GM12878 (cell line): ENCODE data around the gene LIMA1. TPM values are rescaled to one million over a fixed set of nuclear protein-coding genes. Genes with fewer than 3 reads are reported as not detected.

Experiments
- ATAC-seq: fragments of 200-7000 bp; cut with Tn5 transposase; 3 replicates; pipeline ENCODE4 v1.9.1; 2020; ENCODE audit warnings: mild to moderate bottlenecking, moderate library complexity
- BruUV-seq: library from RNA; stranded (reverse); fragments of 400-500 nt; replicated peaks from 2 replicates; lab custom pipeline; 2021; lab: Mats Ljungman, UMichigan
- CTCF ChIA-PET: fragments of 300-600 bp; sonication (Branson Sonifier 250); formaldehyde crosslinking; extraction: SDS; loops from one replicate; lab custom pipeline; 2021; ENCODE audit warnings: inconsistent platforms; lab: Yijun Ruan, JAX
- POLR2A ChIA-PET: fragments of 350-600 bp; formaldehyde crosslinking; extraction: SDS; loops from one replicate; lab custom pipeline; 2021; ENCODE audit warnings: inconsistent platforms; lab: Charles Lee
- RAD21 ChIA-PET: fragments of 300-600 bp; sonication (Branson Sonifier 250); formaldehyde crosslinking; loops from one replicate; lab custom pipeline; 2023; ENCODE audit warnings: antibody characterized with exemption; ENCODE audit not compliant: unreplicated experiment; lab: Charles Lee
- SMC1A ChIA-PET: fragments of 300-600 bp; sonication (Branson Sonifier 250); formaldehyde crosslinking; loops from one replicate; lab custom pipeline; 2023; ENCODE audit not compliant: unreplicated experiment, uncharacterized antibody; lab: Charles Lee
- DNase-seq: peaks from one replicate; pipeline ENCODE4 v3.0.0-alpha.2; 2011; ENCODE audit warnings: low read depth, low spot score
- FAIRE-seq: peaks from 3 replicates; lab custom pipeline; 2011; peaks lifted over from hg19 to GRCh38; lab: Jason Lieb, UNC
- H2AFZ ChIP-seq: 2 replicates; pipeline ENCODE4 v1.6.0; 2011; ENCODE audit warnings: low read depth, low read length, control low read depth; ENCODE audit not compliant: control insufficient read depth
- H3K27ac ChIP-seq: 2 replicates; pipeline ENCODE4 v1.5.1; 2011; ENCODE audit warnings: control low read depth; ENCODE audit not compliant: control insufficient read depth, insufficient read depth
- H3K27me3 ChIP-seq, 2 experiments: replicated peaks in 1 of 2; 2 replicates each; pipeline versions ENCODE4 v1.6.0 to v1.6.1; 2011; ENCODE audit warnings: low read length in 1 of 2; ENCODE audit not compliant: control insufficient read depth in 2 of 2, insufficient read depth in 2 of 2
- H3K36me3 ChIP-seq, 2 experiments: 2 replicates each; pipeline ENCODE4 v1.5.1; 2011; ENCODE audit warnings: low read length in 1 of 2; ENCODE audit not compliant: control insufficient read depth in 2 of 2, insufficient read depth in 2 of 2
- H3K4me1 ChIP-seq: 2 replicates; pipeline ENCODE4 v1.6.1; 2011; ENCODE audit warnings: mild to moderate bottlenecking, low read length, moderate library complexity, mixed read lengths; ENCODE audit not compliant: control insufficient read depth, insufficient read depth
- H3K4me2 ChIP-seq: 2 replicates; pipeline ENCODE4 v1.6.0; 2011; ENCODE audit warnings: control low read depth; ENCODE audit not compliant: control insufficient read depth, insufficient read depth
- H3K4me3 ChIP-seq: fragments of 200-600 bp; sonication (generic); 2 replicates; pipeline ENCODE4 v1.5.1; 2016
- H3K79me2 ChIP-seq: 2 replicates; pipeline ENCODE4 v1.6.0; 2011; ENCODE audit warnings: low read length; ENCODE audit not compliant: control insufficient read depth, insufficient read depth
- H3K9ac ChIP-seq: 2 replicates; pipeline ENCODE4 v1.8.0; 2011; ENCODE audit warnings: low read length, control low read depth, mixed read lengths; ENCODE audit not compliant: control insufficient read depth, insufficient read depth
- H3K9me3 ChIP-seq: replicated peaks from 3 replicates; pipeline ENCODE4 v1.5.1; 2011; ENCODE audit warnings: mild to moderate bottlenecking, low read length; ENCODE audit not compliant: control insufficient read depth, insufficient read depth
- H4K20me1 ChIP-seq: 2 replicates; pipeline ENCODE4 v1.6.0; 2011; ENCODE audit not compliant: control insufficient read depth, insufficient read depth
- ASH2L ChIP-seq: fragments of 300-600, 200-600 bp; sonication (generic); IDR thresholded peaks from 2 replicates; pipeline ENCODE4 v1.6.1; 2017; ENCODE audit warnings: low read depth, mild to moderate bottlenecking, borderline replicate concordance
- BCL11A ChIP-seq: IDR thresholded peaks from 2 replicates; pipeline ENCODE4 v1.6.1; 2011; ENCODE audit warnings: low read depth, low read length
- BRCA1 ChIP-seq: IDR thresholded peaks from 2 replicates; pipeline ENCODE4 v1.6.1; 2011; ENCODE audit warnings: low read depth, low read length, improper control_type of control experiment
- CHD2 ChIP-seq: IDR thresholded peaks from 2 replicates; pipeline ENCODE4 v1.6.1; 2011; ENCODE audit warnings: low read depth, low read length, improper control_type of control experiment, borderline replicate concordance
- EGR1 ChIP-seq, 2 experiments: IDR thresholded peaks; 1 replicate in 1 of 2; 2 replicates in 1 of 2; pipeline ENCODE4 v1.6.1; 2011 to 2012; ENCODE audit warnings: low read depth in 2 of 2, low read length in 2 of 2, borderline replicate concordance in 1 of 2, mild to moderate bottlenecking in 1 of 2, moderate library complexity in 1 of 2
- EP300 ChIP-seq, 2 experiments: fragments of 150-350 bp in 1 of 2; IDR thresholded peaks; 2 replicates each; pipeline ENCODE4 v1.6.1; 2011 to 2012; ENCODE audit warnings: low read depth in 2 of 2, low read length in 2 of 2, borderline replicate concordance in 1 of 2, improper control_type of control experiment in 1 of 2, inconsistent platforms in 1 of 2; ENCODE audit not compliant: control insufficient read depth in 1 of 2
- MTA2 ChIP-seq: fragments of 450-650 bp; IDR thresholded peaks from 2 replicates; pipeline ENCODE4 v1.6.1; 2016; ENCODE audit warnings: low read depth, mild to moderate bottlenecking, moderate library complexity
- NBN ChIP-seq: fragments of 450-650 bp; IDR thresholded peaks from 2 replicates; pipeline ENCODE4 v1.6.1; 2016
- NR2C2 ChIP-seq: IDR thresholded peaks from 2 replicates; pipeline ENCODE4 v1.6.1; 2011; ENCODE audit warnings: borderline replicate concordance, low read depth; ENCODE audit not compliant: control insufficient read depth, insufficient read length
- NR2F1 ChIP-seq: fragments of 450-650 bp; conservative IDR thresholded peaks from 2 replicates; pipeline ENCODE4 v1.6.1; 2017; ENCODE audit warnings: mild to moderate bottlenecking
- POU2F2 ChIP-seq: IDR thresholded peaks from 3 replicates; pipeline ENCODE4 v1.6.1; 2011; ENCODE audit warnings: low read depth, mild to moderate bottlenecking, low read length, borderline replicate concordance
- RFX5 ChIP-seq: IDR thresholded peaks from 2 replicates; pipeline ENCODE4 v1.6.1; 2011; ENCODE audit warnings: low read depth, low read length, improper control_type of control experiment
- SMAD1 ChIP-seq: fragments of 450-650 bp; IDR thresholded peaks from 2 replicates; pipeline ENCODE4 v1.6.1; 2018; ENCODE audit warnings: mild to moderate bottlenecking, low read depth; ENCODE audit not compliant: partially characterized antibody
- ZNF207 ChIP-seq: fragments of 450-650 bp; IDR thresholded peaks from 2 replicates; pipeline ENCODE4 v1.6.1; 2014; ENCODE audit warnings: antibody characterized with exemption, mild to moderate bottlenecking, borderline replicate concordance
- WGBS: methylation state at CpG from one replicate; pipeline ENCODE4 v1.1.6; 2016; ENCODE audit warnings: low lambda C conversion rate; ENCODE audit not compliant: insufficient replicate concordance, insufficient coverage; ENCODE audit errors: missing lambda C conversion rate; 5-methylcytosine and 5-hydroxymethylcytosine counted together
- in situ Hi-C: fragments of 300-500 bp; cut with MboI; formaldehyde crosslinking; loops from 9 replicates; pipeline ENCODE4 v1.14.3; 2018; ENCODE audit warnings: mixed read lengths
- intact Hi-C: fragments of 100-400 bp; cut with micrococcal nuclease; formaldehyde crosslinking; loops from one replicate; pipeline ENCODE4 v1.14.2; 2022; ENCODE audit not compliant: unreplicated experiment
- polyA plus RNA-seq, 11 experiments: library from polyadenylated mRNA; depleted of rRNA in 4 of 11; unstranded in 6 of 11; stranded (reverse) in 5 of 11; fragments of >200 nt; fragmentation: Nextera tagmentation in 4 of 11; fragmentation: Illumina TruSeq in 1 of 11; extraction: Ambion mirVana in 4 of 11; extraction: Trizol in 1 of 11; gene quantifications; 1 replicate in 1 of 11; 2 replicates in 10 of 11; pipeline versions ENCODE4 v1.2.1 to v1.2.3, GENCODE V29; 2011 to 2016; ENCODE audit warnings: inconsistent platforms in 2 of 11, missing spikeins in 2 of 11, low read depth in 1 of 11
- total RNA-seq, 4 experiments: library from RNA; depleted of rRNA in 3 of 4; stranded (reverse); fragments of >200 nt in 3 of 4; fragmentation: Illumina TruSeq in 1 of 4; extraction: Trizol in 1 of 4; gene quantifications; 2 replicates each; pipeline versions ENCODE4 v1.2.1 to v1.2.3, GENCODE V29; 2013 to 2021
- TF ChIP-seq, protein P1 (sequence below): fragments of 450-650 bp; IDR thresholded peaks from 2 replicates; pipeline ENCODE4 v1.6.1; 2017; ENCODE audit warnings: mild to moderate bottlenecking, low read depth, inconsistent platforms; ENCODE audit not compliant: poor library complexity, severe bottlenecking
- TF ChIP-seq, protein P2 (sequence below): IDR thresholded peaks from 2 replicates; pipeline ENCODE4 v1.6.1; 2012; ENCODE audit warnings: low read depth, low read length, improper control_type of control experiment
- TF ChIP-seq, protein P3 (sequence below): IDR thresholded peaks from 2 replicates; pipeline ENCODE4 v1.6.1; 2011; ENCODE audit warnings: borderline replicate concordance, low read depth, mild to moderate bottlenecking, moderate library complexity, mixed read lengths, low read length; ENCODE audit not compliant: insufficient read depth; ENCODE audit errors: extremely low read length
- TF ChIP-seq, protein P4 (sequence below): fragments of 450-650 bp; IDR thresholded peaks from 2 replicates; pipeline ENCODE4 v1.6.1; 2017; ENCODE audit warnings: mild to moderate bottlenecking

Gene LIMA1
- total and polyA plus RNA-seq, 10 of the 15 experiments (the other 5 are each of a cell fraction or from before 2014, with no cell fraction given): 53.2 to 109 (median 60.8) TPM

DNA sequence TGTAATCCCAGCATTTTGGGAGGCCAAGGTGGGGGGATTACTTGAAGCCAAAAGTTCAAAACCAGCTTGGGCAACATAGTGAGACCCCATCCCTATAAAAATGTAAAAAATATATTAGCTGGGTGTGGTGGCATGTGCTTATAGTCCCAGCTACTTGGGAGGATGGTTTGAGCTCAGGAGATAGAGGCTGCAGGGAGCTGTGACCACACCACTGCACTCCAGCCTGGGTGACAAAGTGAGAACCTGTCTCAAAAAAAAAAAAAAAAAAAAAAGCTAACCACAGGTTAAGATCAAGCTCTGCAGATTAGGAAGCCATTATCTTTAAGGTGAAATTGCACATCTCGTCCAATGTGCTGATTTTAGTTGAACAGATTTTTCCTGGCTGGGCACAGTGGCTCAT lies 92.5 kb downstream of the LIMA1 start:
- DNase-seq (no peak), ATAC-seq (no peak), FAIRE-seq (no peak)
- in situ Hi-C loops: no loop called here
- Histone ChIP-seq H3K36me3 (peaks cover 6 to 13% of the 10 kb centered on the region in 2 experiments; a peak in 3 of 4 replicates), H3K79me2 (peaks cover 5% of the 10 kb centered on the region; the same call in 1 of the 2 replicates), H3K4me2 (no peak overlapping the region), H3K4me3 (no peak overlapping the region), H4K20me1 (no peaks in the 10 kb centered on the region), H3K4me1 (peaks cover 28% of the 10 kb centered on the region), H3K27me3 (no peaks in the 10 kb centered on the region), H2AFZ (no peak overlapping the region), H3K9me3 (no peaks in the 10 kb centered on the region), H3K9ac (no peak overlapping the region), H3K27ac (no peak overlapping the region)
- ChIA-PET RAD21 (interaction anchor here (0.7 to 1.4 kb wide), 2 partner anchors 61 to 227 kb away, joined by 3 read pairs; no protein-coding TSS in a partner anchor), CTCF (interaction anchor here (1.3 to 1.9 kb wide), 2 partner anchors 14 to 120 kb away, joined by 3 to 8 read pairs; no protein-coding TSS in a partner anchor), POLR2A (interaction anchor here (1.0 kb wide), 1 partner anchor 14 kb away, joined by 4 read pairs; no protein-coding TSS in a partner anchor), SMC1A (interaction anchor here (1.0 to 1.1 kb wide), 2 partner anchors 30 to 39 kb away, joined by 3 to 6 read pairs; no protein-coding TSS in a partner anchor)
- intact Hi-C loops: no loop called here
- BruUV-seq: no TSS peak
- TF ChIP-seq NBN (no peak), ASH2L (no peak), MTA2 (no peak), NR2C2 (no peak), EGR1 (IDR thresholded peaks at IDR 0.05; ENCODE audit: borderline replicate concordance in 1 of 2, low read depth in 2 of 2, low read length in 2 of 2) (no peak), NR2F1 (no peak), EP300 (IDR thresholded peaks at IDR 0.05; ENCODE audit: borderline replicate concordance in 1 of 2, control insufficient read depth in 1 of 2, low read depth in 2 of 2, low read length in 2 of 2) (no peak), CHD2 (no peak), BCL11A (no peak), ZNF207 (no peak), SMAD1 (no peak), RFX5 (no peak), BRCA1 (no peak), POU2F2 (no peak)
- TF ChIP-seq, protein P1, sequence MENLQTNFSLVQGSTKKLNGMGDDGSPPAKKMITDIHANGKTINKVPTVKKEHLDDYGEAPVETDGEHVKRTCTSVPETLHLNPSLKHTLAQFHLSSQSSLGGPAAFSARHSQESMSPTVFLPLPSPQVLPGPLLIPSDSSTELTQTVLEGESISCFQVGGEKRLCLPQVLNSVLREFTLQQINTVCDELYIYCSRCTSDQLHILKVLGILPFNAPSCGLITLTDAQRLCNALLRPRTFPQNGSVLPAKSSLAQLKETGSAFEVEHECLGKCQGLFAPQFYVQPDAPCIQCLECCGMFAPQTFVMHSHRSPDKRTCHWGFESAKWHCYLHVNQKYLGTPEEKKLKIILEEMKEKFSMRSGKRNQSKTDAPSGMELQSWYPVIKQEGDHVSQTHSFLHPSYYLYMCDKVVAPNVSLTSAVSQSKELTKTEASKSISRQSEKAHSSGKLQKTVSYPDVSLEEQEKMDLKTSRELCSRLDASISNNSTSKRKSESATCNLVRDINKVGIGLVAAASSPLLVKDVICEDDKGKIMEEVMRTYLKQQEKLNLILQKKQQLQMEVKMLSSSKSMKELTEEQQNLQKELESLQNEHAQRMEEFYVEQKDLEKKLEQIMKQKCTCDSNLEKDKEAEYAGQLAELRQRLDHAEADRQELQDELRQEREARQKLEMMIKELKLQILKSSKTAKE: no peak
- TF ChIP-seq, protein P2, sequence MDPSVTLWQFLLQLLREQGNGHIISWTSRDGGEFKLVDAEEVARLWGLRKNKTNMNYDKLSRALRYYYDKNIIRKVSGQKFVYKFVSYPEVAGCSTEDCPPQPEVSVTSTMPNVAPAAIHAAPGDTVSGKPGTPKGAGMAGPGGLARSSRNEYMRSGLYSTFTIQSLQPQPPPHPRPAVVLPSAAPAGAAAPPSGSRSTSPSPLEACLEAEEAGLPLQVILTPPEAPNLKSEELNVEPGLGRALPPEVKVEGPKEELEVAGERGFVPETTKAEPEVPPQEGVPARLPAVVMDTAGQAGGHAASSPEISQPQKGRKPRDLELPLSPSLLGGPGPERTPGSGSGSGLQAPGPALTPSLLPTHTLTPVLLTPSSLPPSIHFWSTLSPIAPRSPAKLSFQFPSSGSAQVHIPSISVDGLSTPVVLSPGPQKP: no peak
- TF ChIP-seq, protein P3, sequence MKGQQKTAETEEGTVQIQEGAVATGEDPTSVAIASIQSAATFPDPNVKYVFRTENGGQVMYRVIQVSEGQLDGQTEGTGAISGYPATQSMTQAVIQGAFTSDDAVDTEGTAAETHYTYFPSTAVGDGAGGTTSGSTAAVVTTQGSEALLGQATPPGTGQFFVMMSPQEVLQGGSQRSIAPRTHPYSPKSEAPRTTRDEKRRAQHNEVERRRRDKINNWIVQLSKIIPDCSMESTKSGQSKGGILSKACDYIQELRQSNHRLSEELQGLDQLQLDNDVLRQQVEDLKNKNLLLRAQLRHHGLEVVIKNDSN: no peak
- TF ChIP-seq, protein P4, sequence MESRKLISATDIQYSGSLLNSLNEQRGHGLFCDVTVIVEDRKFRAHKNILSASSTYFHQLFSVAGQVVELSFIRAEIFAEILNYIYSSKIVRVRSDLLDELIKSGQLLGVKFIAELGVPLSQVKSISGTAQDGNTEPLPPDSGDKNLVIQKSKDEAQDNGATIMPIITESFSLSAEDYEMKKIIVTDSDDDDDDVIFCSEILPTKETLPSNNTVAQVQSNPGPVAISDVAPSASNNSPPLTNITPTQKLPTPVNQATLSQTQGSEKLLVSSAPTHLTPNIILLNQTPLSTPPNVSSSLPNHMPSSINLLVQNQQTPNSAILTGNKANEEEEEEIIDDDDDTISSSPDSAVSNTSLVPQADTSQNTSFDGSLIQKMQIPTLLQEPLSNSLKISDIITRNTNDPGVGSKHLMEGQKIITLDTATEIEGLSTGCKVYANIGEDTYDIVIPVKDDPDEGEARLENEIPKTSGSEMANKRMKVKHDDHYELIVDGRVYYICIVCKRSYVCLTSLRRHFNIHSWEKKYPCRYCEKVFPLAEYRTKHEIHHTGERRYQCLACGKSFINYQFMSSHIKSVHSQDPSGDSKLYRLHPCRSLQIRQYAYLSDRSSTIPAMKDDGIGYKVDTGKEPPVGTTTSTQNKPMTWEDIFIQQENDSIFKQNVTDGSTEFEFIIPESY: no peak
- WGBS: 90% methylated on average over 1 of the region's 1 CpG
